UCSD-AML1 (cell line): ENCODE results near the gene MLX.
"Not testable (repeated sequence)": the region's sequence is repeated elsewhere in the genome, so short reads cannot be mapped to it uniquely, and the experiment has no call there.

Source experiments
- DNase-seq: peaks from one replicate; lab custom pipeline; 2025; ENCODE audit not compliant: unreplicated experiment; lab: John Stamatoyannopoulos, UW

MLX gene

GRCh38 chr17:42536372-42537155, 30.3 kb upstream of the MLX start:
- peak; percentile 83 for DNase-seq

- DNase-seq, result no peak
Measured at GRCh38 chr17:42537156-42537805, 29.6 kb upstream of the MLX start.

- DNase-seq, result no peak
Measured at GRCh38 chr17:42537826-42538451, 29.0 kb upstream of the MLX start.

- no peak for DNase-seq
Measured at GRCh38 chr17:42538482-42538881, 28.4 kb upstream of the MLX start.

GRCh38 chr17:42540558-42540957, 26.3 kb upstream of the MLX start:
- not testable (repeated sequence) for DNase-seq

GRCh38 chr17:42541041-42541833, 25.7 kb upstream of the MLX start:
- DNase-seq, result no peak

- DNase-seq, result no peak
Measured at GRCh38 chr17:42543190-42544079, 23.5 kb upstream of the MLX start.

- no peak for DNase-seq
Measured at GRCh38 chr17:42544874-42545283, 22.0 kb upstream of the MLX start.

- not testable (repeated sequence) for DNase-seq
Measured at GRCh38 chr17:42545755-42546505, 21.0 kb upstream of the MLX start.

GRCh38 chr17:42547001-42547461, 19.9 kb upstream of the MLX start:
- DNase-seq, result no peak

GRCh38 chr17:42547698-42548069, 19.2 kb upstream of the MLX start:
- DNase-seq, result no peak

- DNase-seq, result no peak
Measured at GRCh38 chr17:42548070-42548837, 18.6 kb upstream of the MLX start.

GRCh38 chr17:42548993-42549755, 17.7 kb upstream of the MLX start:
- no peak for DNase-seq

- not testable (repeated sequence) for DNase-seq
Measured at GRCh38 chr17:42552736-42553135, 14.2 kb upstream of the MLX start, which contains the start of gene HSD17B1. TSS of gene HSD17B1 (plus strand) at chr17:42552923. CDS start at chr17:42552934, 11 bp downstream.

- no peak for DNase-seq
Measured at GRCh38 chr17:42553161-42553818, 13.6 kb upstream of the MLX start.

GRCh38 chr17:42553866-42554249, 13.0 kb upstream of the MLX start:
- DNase-seq, result no peak
